Suprapubic skin (tissue), 4 donors: ENCODE measurements around the gene ZNF550. TPM values are rescaled to one million over a fixed set of nuclear protein-coding genes. Genes with fewer than 3 reads are reported as not detected.

Experiments
- DNase-seq, 2 donors: peaks; one replicate each; pipeline ENCODE4 v3.0.0-alpha.2; 2019; ENCODE audit warnings: low spot score in 2 of 2
- H3K27ac ChIP-seq: fragments of 200-600 bp; sonication (generic); one replicate; pipeline ENCODE4 v1.5.1; 2019
- H3K27me3 ChIP-seq: fragments of 200-600 bp; sonication (generic); one replicate; pipeline ENCODE4 v1.5.1; 2019
- H3K36me3 ChIP-seq: fragments of 200-600 bp; sonication (generic); one replicate; pipeline ENCODE4 v1.5.1; 2019
- H3K4me1 ChIP-seq: fragments of 200-600 bp; sonication (generic); one replicate; pipeline ENCODE4 v1.5.1; 2019
- H3K4me3 ChIP-seq: fragments of 200-600 bp; sonication (generic); one replicate; pipeline ENCODE4 v1.5.1; 2019; ENCODE audit warnings: mild to moderate bottlenecking
- H3K9me3 ChIP-seq: fragments of 200-600 bp; sonication (generic); one replicate; pipeline ENCODE4 v1.5.1; 2019
- CTCF ChIP-seq, 2 donors: fragments of 200-600 bp in 1 of 2; fragments of 450-650 bp in 1 of 2; sonication (generic) in 1 of 2; IDR thresholded peaks; one replicate each; pipeline ENCODE4 v1.5.1; 2016 to 2019; ENCODE audit warnings: antibody characterized with exemption in 2 of 2, mild to moderate bottlenecking in 1 of 2, moderate library complexity in 1 of 2
- EP300 ChIP-seq: sonication (generic); formaldehyde crosslinking; IDR thresholded peaks from one replicate; pipeline ENCODE4 v1.6.1; 2017; ENCODE audit warnings: antibody characterized with exemption
- POLR2A ChIP-seq, 2 donors: fragments of 450-650 bp; IDR thresholded peaks; one replicate each; pipeline ENCODE4 v1.6.1; 2017; ENCODE audit warnings: antibody characterized with exemption in 2 of 2, mild to moderate bottlenecking in 2 of 2, moderate library complexity in 2 of 2
- POLR2AphosphoS5 ChIP-seq, 3 donors: sonication (generic); formaldehyde crosslinking; IDR thresholded peaks; one replicate each; pipeline ENCODE4 v1.6.1; 2017; ENCODE audit warnings: antibody characterized with exemption in 3 of 3
- WGBS: methylation state at CpG from one replicate; pipeline ENCODE4 v1.1.5; 2018; 5-methylcytosine and 5-hydroxymethylcytosine counted together
- total RNA-seq, 4 donors: library from RNA; depleted of rRNA; stranded (reverse); fragments of >200 nt; gene quantifications; one replicate each; pipeline ENCODE4 v1.1.0, GENCODE V29; 2016

The ZNF550 gene
- 10 to 100 TPM in 2 of 4 donors, 1 to 10 TPM in 2; 6.6 to 21.9 (median 11.3) TPM for total RNA-seq

DNA sequence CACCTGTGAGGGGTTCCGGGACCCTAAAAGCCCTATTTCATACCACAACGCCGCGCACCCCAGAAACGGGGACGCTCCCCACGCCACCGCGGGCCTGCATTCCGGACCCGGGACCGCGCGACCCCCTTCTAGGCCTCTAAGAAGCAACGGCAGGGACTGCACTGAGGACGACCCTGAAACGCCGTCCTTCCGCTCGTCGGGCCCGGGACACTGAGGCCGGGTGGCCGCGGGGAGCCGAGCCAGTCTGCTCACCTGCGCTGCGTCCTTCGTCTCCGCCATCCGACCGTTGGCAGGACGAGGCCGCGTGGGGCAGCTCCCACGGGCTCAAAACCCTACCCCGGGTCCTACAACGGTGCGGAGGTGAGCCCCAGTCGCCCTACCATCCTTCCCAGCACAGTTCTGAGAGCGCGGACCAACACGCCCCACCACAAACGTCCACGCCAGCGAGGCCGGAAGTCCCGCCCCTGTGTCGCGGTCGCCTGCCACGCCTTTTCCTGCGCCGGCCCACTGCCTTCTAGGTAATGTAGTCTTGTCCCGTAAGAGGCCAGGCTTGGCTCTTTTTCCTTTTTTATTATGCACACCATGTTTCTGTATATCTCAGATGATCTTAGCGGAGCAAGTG lies at the start of gene ZNF550:
TSS of gene ZNF550 (minus strand) at position 460 of the 622 bp plus-strand sequence. CDS start at position 279, 181 bp downstream.
- Histone ChIP-seq H3K36me3 (peaks cover 25% of the 10 kb centered on the region), H3K27me3 (no peaks in the 10 kb centered on the region), H3K27ac (peak within 1 kb of the TSS; percentile 0), H3K9me3 (peaks cover 15% of the 10 kb centered on the region), H3K4me3 (peak within 1 kb of the TSS; percentile 67), H3K4me1 (peaks cover 17% of the 10 kb centered on the region)
- under 1% methylated on average over 42 of the region's 56 CpGs for WGBS
- no peak for TF ChIP-seq EP300
- peak in 1 of 3 donors; percentile 41 for TF ChIP-seq POLR2AphosphoS5 (IDR thresholded peaks at IDR 0.05)
- DNase-seq = peak; percentile 93 to 95

GRCh38 chr19:57606931-57607330 lies 47.3 kb upstream of the ZNF550 start:
- H3K4me1 ChIP-seq = no peaks in the 10 kb centered on the region
- no peak overlapping the region for H3K4me3 ChIP-seq
- DNase-seq = no peak
- TF ChIP-seq POLR2A (IDR thresholded peaks at IDR 0.05) (no peak), EP300 (no peak), CTCF (IDR thresholded peaks at IDR 0.05) (no peak), POLR2AphosphoS5 (IDR thresholded peaks at IDR 0.05) (no peak)
- H3K27ac ChIP-seq = no peak overlapping the region
- 97% methylated on average over 5 of the region's 5 CpGs for WGBS
- H3K27me3 ChIP-seq = no peaks in the 10 kb centered on the region
- H3K36me3 ChIP-seq = peaks cover 49% of the 10 kb centered on the region
- H3K9me3 ChIP-seq = peaks cover 35% of the 10 kb centered on the region

GRCh38 chr19:57599761-57600383 lies 40.2 kb upstream of the ZNF550 start, which contains the start of gene ZNF530:
TSS of gene ZNF530 (plus strand) at chr19:57599885. CDS start at chr19:57604346, 4,461 bp downstream.
- 0% methylated on average over 12 of the region's 53 CpGs for WGBS
- Histone ChIP-seq H3K4me3 (peak within 1 kb of the TSS; percentile 74), H3K36me3 (peaks cover 21% of the 10 kb centered on the region), H3K27ac (no peak within 1 kb of the TSS), H3K9me3 (peaks cover 22% of the 10 kb centered on the region), H3K27me3 (no peaks in the 10 kb centered on the region), H3K4me1 (peaks cover 14% of the 10 kb centered on the region)
- DNase-seq = peak; percentile 95 to 96
- TF ChIP-seq POLR2AphosphoS5 (IDR thresholded peaks at IDR 0.05) (peak in 1 of 3 donors; percentile 52), EP300 (no peak), POLR2A (IDR thresholded peaks at IDR 0.05) (no peak)

GRCh38 chr19:57599377-57599760 lies 39.7 kb upstream of the ZNF550 start:
- TF ChIP-seq POLR2AphosphoS5 (IDR thresholded peaks at IDR 0.05) (no peak), CTCF (IDR thresholded peaks at IDR 0.05) (no peak), EP300 (no peak), POLR2A (IDR thresholded peaks at IDR 0.05) (no peak)
- Histone ChIP-seq H3K27me3 (no peaks in the 10 kb centered on the region), H3K9me3 (peaks cover 17% of the 10 kb centered on the region), H3K4me3 (peak overlapping the region; percentile 74), H3K36me3 (peaks cover 16% of the 10 kb centered on the region), H3K4me1 (peaks cover 14% of the 10 kb centered on the region), H3K27ac (no peak overlapping the region)
- DNase-seq = no peak
- WGBS = 58% methylated on average over 8 of the region's 8 CpGs

DNA sequence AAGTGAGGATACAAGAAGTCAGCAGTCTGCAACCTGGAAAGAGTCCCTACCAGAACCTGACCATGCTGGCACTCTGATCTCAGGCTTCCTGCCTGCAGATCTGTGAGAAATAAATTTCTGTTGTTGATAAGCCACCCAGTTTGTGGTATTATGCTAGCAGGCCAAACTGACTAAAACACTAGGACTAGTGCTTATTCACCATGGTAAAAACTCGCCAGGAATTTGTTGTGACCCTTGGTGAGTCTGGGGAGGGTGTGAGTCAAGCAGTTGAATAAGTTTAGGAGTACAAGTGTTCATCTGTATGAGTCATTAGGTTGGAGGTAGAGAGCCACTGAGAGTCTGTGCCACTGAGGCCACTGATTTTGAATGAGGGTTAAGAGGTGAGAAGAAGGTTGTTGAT lies 27.9 kb upstream of the ZNF550 start:
- Histone ChIP-seq H3K9me3 (peaks cover 45% of the 10 kb centered on the region), H3K4me3 (no peak overlapping the region), H3K27ac (no peak overlapping the region), H3K4me1 (peaks cover 18% of the 10 kb centered on the region), H3K36me3 (peaks cover 46% of the 10 kb centered on the region), H3K27me3 (no peaks in the 10 kb centered on the region)
- TF ChIP-seq POLR2AphosphoS5 (IDR thresholded peaks at IDR 0.05) (no peak), CTCF (IDR thresholded peaks at IDR 0.05) (no peak), POLR2A (IDR thresholded peaks at IDR 0.05) (no peak), EP300 (no peak)
- DNase-seq = no peak
- WGBS = 100% methylated on average over 1 of the region's 1 CpG
